ENCODE measurements around the gene HMG20B.
A peak's percentile ranks its signal among the peaks of the same experiment; 100 is the strongest.

Gene HMG20B

DNA sequence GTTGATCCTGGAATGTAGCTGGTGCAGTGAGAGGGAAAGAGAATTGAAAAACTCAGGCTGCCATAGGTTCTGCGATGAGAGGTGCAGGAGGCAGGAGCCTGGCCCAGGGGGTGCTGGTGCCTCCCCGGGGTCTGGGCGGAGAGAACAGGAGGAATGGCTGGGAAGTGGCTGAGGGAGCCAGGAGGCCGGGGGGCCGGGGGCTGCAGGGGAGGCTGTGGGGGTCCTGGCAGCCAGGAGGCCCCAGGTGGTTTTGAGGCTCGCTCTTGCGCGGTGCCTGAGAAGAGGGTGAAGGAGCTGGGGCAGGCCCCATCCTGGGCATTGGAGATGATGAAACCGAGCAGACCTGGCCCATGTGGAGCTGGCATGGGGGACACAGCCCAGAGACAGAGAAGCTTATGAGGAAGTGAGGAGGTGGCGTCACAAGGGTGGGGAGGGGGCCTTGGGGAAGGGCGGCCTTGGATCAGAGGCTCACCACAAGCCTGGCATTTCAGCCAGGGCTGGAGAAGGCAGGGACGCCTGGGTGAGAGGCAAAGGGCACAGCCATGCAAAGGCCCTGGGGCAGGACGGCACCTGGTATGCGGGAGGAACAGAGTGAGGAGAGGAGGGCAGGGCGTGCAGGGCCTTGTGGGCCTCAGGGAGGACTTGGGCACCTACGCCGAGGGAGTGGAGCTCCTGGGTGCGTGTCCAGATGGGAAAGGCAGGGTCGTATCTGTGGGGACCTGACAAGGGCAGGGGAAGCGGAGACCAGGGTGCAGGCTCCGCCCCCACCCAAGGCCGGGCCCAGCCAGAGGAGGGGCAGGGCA is 35.1 kb upstream of the HMG20B start:
- DNase-seq (ENCODE audit: low read depth), result no peak

DNA sequence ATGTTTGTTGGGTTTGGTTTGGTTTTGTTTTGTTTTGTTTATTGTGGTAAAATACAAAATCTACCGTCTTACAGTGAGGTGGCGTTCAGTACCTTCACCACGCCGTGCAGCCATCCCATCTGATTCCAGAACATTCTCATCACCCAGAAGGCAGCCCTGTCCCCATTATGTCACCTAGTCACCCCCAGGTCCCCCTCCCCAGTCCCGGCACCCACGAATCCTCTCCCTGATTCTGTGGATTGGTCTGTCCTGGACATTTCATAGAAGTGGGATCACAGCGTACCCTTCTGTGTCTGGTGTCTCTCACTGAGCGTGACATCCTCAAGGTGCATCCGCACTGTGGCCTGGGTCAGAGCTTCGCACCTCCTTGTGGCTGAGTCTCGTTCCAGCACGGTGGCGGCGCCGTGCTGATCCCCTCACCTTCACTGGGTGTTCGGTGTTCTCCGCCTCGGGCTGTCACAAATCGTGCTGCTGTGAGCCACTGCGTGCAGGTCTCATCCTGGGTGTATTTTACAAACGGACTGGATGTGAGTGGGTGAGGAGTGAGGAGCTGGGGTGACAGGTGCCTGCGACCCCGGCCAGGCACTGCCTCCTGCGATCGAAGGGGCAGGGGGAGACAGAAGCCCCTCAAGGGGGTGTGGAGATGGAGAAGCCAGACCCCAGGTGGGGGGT is 34.4 kb upstream of the HMG20B start:
- DNase-seq (ENCODE audit: low read depth), result no peak

DNA sequence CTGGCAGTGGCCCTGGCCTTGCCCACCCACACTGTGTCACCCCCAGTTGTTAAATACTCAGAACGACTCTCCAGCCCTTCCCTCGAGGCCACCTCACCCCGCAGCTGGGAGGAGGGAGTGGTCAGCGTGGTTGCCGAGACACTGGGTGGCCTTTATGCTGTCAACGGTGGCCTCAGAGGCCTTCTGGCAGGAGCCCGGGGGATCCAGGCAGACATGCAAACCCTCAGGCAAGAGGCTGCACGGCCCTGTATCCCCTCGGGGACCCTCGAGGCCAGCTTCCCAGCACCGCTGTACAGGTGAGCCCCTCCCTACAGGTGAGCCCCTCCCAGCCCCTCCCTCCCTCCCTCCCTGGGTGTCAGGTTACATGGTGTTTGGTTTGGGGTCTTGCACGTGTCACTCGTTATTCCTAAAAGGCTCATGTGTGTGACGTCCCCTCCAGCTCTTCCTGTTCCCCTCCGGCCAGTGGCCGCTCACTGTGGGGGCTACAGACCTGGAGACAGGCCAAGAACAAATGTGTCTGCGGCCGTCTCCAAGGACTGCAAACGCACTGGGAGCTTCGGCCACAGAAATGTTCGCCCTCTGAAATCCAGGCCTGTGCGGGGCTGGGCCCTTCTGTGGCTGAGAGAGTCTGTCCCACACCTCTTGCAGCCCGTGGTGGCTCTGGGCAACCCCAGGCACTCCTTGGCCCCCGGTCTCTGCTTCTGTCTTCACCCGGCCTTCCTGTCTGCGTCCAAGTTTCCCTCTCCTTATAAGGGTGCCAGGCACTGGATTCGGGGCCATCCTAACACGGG is 33.6 kb upstream of the HMG20B start, which contains the start of gene TEKTIP1:
TEKTIP1 (plus strand) TSS at position 210 of the 791 bp plus-strand sequence; CDS start at position 214, 4 bp downstream.
- DNase-seq (ENCODE audit: low read depth), result no peak

DNA sequence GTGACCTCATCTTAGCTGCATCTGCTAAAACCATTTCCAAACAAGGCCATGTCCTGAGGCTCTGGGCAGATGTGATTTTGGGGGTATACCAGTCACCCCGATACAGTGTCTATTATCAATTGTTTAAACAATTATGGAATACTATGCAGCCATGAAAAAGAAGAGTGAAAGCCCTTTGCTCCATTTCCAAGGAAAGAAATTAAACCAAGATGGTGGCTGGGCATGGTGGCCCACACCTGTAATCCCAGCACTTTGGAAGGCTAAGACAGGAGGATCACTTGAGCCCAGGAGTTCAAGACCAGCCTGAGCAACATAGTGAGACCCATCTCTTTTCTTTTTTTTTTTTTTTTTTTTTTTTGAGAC is 33.0 kb upstream of the HMG20B start:
- DNase-seq (ENCODE audit: low read depth), result no peak

DNA sequence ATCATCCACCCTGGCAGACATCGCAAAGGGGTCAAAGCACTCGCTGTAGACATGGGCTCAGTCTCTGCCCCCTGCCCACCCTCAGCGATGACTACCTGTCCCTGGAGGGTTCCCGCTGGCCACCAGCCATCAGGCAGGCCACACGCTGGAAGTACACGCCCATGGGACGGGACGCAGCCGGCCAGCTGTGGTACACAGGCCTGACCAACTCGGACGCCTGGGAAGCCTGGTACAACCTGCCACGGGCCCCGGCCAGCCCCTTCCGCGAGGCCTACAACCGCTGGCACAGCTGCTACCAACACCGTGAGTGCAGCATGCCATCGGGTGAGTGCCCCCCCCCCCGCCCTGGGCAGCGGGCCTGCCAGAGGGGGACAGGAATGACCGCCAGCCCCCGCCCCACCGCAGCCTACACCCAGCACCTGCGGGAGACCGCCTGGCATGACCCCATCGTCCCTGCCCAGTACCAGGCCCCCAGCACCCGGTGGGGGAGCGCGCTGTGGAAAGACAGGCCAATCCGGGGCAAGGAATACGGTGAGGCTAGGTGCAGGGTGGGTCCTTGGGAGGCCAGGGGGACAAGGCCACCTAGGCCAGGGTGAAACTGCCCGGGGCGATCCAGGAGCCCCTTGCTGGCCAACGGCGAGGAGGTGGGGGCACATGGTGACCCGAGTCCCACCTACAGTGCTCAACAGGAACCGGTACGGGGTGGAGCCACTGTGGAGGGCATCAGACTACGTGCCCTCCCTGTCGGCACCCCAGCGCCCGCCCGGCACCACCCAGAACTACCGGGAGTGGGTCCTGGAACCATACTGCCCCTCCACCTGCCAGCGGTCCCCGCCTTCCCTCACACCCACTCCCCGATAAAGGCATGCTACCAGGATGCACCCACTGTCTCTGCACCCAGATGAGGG is 29.3 kb upstream of the HMG20B start:
- no peak for DNase-seq (ENCODE audit: low read depth)

DNA sequence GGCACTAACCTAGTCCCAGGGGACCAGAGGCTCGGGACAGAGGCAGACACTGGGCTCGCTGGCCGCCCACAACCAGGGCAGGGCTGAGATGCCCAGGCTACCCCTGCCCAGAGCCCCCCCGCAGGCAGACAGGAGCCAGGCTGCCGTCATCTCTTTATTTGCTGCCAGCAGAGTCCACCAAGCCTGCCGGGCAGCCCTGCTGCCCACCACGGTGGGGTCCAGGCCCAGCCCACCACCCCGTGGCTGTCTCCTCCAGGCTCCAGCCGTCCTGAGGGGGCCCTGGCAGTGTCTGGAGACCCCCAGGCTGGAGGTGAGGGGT is 28.7 kb upstream of the HMG20B start:
- DNase-seq (ENCODE audit: low read depth), result no peak

DNA sequence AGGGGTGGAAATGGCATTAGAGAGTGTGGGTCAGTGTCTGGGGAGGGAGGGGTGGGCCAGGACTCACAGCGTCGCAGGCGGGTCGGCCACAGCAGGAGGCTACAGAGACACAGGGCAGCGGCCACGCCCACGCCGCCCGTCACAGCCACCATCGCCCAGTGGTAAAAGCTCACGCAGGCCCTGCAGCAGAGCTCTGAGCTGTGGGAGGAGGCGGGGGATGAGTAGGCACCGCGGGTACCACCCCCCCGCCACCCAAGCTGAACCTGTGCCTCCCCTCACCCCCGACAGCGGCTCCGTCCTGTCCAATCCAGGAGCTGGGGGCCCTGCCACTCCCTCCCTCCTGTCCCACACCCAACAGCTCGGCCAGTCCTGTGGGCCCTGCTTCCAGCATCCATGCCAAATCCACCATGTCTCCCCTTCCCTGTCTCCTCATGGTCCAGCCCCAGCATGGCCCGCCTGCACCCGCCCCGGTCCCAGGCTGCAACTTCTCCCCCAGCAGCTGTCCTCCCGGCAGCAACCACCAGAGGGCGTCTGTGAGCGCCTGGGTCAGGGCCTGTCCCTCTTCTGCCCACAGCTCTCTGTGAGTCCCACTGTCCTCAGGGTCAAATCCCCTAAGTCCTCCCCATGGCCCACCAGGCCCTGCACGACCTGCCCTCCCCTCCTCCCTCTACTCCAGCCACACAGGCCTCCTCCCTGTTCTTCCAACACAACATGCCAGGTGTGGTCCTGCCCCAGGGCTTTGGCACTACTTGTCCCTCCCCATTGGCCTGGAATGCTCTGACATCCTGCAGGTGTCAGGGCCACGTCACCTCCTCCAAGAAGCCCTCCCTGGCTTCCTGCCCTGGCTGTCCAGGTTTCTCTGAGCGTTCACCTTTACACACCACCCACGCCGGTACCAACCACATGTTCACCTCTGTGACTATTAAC is 27.7 kb upstream of the HMG20B start:
- peak; percentile 66 for DNase-seq (ENCODE audit: low read depth)

DNA sequence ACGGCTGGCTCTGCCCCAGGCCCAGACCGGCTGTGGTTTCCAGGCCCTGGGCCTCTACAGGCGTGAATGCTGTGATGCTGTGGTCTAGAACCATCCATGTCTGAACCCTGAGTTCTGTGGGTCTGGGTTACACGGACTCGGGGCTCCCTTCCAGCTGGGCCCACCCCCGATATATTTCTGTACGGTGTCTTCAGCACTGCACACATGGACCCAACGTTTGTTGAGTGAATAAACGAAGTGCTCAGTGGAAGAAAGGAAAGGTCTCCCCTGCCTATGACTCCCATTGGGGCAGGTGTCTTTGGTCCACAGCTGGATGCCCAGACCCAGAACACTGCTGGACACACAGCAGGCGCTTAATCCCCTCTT is 27.1 kb upstream of the HMG20B start:
- no peak for DNase-seq (ENCODE audit: low read depth)

DNA sequence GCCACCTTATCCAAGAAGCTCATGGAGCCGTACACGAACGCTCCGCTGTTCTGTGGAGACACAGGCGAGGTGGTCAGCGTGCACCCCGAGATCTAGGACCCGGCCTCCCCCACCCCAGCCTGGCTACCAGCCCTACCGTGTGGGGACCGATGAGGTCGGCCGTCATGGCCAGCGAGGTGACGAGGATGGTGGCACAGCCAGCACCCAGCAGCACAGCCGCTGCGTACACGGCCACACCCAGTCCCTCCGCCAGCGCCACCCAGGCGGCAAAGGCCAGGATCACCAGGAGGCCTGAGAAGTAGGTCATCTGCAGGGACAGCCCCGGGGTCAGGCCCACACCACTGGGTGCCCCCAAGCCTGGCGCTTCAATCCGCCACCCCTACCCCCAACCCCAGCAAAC is 26.6 kb upstream of the HMG20B start:
- DNase-seq (ENCODE audit: low read depth), result no peak

DNA sequence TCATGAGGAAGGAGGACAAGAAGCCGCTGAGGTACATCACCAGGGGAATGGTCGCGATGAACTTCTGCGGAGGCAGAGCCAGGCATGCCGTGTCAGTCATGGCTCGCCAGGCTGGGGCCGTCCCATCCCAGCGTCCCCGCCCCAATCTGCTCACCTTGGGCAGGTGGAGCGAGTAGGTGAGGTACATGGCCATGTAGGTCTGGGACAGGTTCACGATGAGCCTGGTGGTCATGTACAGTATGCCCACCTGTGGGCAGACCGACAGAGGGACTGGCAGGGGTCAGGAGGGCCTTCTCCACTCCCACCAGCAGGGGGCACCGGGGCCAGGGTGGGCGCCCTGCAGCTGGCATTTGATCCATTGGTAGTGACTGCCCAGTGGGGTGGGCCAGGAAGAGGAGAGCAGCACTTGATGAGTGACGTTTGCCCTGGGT is 25.4 kb upstream of the HMG20B start:
- no peak for DNase-seq (ENCODE audit: low read depth)

DNA sequence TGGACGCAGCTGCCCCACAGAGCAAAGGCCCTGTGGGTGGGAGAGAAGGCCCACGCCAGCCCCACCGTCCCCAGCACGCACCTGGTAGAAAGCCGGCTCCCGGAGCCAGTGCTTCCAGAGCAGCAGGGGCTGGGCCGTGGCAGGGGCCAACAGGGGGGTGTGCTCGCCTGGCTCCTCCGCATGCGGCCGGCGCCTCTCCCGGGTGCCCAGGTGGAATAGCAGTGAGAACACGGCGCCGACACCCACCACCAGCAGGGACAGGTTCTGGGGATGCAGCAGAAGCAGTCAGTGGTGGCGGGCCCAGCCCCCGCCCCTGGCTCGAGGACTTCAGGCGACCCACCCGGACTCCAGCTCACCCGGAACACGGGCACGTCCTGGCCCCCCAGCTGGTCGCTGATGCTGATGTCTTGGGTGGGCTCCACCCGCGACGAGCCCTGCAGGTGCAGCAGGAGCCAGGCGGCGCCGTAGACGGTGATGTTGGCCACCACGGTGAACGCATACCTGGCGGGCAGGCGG is 24.9 kb upstream of the HMG20B start:
- no peak for DNase-seq (ENCODE audit: low read depth)

DNA sequence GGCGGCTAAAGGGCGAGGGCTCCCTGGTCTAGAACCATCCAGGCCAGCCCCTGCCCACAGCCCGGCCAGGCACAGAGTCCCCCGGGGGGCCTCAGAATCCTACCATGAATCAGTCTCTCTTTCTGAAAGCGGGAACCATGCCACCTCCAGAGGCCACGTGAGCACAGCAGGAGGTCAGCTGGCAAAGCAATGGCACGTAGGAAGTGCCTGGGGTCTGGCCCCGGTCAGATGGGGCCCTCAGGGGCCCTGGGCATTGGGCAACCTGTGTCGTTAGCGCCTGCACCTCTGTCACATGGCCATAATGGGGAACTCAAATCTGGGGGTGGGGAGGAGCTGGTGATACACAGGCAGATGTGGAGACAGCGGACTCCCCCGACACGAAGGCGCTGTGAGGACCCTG is 24.1 kb upstream of the HMG20B start:
- DNase-seq (ENCODE audit: low read depth), result no peak

DNA sequence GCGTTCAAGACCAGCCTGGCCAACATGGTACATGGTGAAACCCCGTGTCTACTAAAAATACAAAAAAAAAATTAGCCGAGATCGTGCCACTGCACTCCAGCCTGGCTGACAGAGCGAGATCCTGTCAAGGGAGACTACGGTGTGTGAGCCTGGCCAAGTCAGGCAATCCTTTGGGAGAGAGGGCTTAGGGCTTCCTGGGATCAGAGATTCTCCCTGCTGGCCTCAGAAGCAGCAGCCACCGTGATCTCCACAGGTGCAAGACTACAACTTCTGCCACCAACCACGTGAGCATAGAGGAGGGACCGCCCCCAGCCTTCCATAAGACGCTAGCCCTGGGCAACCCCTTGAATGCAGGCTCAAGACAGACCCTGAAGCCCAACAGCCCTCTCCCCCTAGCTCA is 22.9 kb upstream of the HMG20B start:
- DNase-seq (ENCODE audit: low read depth), result no peak

DNA sequence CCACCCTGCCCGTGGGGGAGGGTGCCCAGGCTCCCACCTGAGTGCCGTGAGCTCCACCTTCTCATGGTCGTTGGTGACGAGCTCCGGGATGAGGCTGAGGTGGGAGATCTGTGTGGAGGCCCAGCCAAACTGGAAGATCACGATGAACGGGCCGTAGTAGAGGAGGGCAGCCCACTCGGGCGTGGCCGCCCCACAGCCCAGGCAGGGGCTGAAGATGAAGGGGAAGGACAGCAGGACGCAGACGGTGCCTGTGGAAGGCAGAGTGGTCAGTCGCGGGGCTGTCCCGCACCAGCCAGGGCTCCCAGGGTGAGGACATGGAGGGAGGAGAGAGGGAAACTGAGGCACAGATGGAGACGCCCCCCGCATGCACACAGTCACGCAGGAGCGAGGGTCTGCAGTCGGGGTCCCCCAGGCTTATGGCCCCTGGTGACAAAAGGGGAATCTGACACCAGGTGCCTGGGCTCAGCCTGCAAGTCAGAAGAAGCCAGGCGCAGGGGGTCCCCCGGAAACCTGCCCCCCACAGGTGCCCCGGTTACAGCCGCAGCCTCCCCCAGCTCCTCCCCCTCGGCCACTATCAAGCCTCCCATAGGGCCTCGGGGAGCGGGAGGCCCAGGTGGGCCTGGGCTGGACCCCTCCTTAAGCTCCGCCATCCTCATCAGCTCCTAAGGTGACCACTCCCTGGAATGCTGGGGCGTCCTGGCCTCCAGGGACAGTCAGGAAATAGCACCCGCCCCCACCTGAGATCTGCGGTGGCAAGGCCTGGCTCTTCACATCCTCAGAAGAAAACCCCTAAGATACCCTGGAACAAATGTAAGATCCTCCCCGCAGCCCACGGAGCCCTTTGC is 21.6 kb upstream of the HMG20B start:
- DNase-seq (ENCODE audit: low read depth), result no peak

DNA sequence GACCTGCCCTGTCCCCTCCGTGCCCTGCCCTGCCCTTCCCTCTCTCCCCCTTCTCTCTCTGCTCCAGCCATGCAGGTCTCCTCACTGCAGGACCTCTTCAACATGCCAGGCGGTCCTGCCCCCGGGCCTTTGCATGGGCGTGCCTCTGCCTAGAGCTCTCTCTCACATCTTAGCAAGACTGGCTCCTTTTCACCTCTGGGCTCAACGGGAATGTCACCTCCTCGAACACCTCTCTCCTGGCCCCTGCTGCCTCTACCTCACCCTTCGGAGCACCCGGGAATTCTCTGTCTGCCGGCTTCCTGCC is 21.0 kb upstream of the HMG20B start:
- DNase-seq (ENCODE audit: low read depth), result no peak

DNA sequence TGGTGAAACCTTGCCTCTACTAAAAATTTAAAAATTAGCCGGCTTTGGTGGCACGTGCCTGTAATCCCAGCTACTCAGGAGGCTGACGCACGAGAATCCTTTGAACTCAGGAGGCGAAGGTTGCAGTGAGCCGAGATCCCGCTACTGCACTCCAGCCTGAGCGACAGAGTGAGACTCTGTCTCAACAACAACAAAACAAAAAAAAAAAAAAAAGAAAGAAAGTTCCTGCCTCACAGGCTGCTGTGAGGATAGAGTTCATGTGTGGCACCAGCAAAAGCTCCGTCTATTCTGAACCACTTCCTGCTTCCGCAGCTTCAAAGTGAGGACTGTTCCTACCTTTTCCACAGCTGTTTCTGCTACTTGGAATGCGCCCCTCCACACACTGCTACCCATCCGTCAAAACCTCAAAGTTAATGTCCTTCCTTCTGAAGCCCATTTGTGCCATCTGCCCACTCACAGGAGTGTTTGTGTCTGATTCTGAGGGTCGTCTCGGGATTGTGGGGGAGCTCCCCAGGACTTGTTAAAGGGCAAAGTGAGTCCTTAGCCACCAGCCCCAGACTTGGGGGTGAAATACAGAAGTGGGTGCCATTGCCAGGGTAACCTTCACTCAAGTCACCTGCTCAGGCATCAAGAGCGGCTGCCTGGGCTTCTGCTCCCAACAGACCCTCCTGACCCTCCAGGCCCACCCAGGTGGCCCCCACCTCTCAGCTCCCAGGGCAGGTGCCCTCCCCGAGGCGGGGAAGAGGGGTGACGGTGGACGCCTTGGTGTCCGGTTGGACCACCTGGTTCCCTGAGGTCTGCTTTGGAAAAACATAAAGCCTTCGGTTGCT is 18.3 kb upstream of the HMG20B start:
- DNase-seq (ENCODE audit: low read depth), result no peak

DNA sequence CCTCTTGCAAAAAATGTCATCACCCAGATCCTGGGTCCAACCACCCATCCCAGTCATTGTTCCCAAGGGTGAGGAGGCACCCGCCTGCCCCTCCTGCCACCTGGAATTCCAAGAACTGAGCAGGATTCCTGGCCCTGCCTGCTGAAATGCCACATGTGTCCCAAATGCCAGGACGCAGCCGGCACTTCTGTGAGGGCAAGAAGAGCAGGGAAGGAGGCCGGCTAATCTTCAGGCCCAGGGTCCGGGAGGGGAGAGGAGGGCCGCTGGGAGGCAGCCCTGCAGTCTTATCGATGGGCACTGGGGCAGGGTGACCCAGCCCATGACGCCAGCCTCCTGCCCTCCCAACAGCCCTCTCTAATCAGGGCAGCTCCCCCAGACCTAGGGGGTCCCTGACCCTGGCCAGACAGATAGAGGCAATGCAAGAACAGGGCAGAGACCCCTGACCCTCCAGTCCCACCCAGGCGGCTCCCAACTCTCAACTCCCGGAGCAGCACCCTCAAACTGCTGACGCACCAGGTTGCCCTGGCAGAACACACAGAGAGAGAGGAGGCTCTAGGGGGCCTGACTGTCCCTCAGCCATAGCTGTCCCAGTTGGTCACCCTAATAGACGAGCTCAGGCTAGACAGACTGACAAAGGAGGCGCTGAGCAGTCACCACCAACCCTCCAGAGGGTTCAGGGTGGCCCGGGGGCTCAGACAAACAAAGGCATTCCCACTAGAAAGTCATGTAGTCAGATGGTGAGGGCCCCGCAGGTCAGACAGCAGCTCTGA is 16.9 kb upstream of the HMG20B start:
- no peak for DNase-seq (ENCODE audit: low read depth)

DNA sequence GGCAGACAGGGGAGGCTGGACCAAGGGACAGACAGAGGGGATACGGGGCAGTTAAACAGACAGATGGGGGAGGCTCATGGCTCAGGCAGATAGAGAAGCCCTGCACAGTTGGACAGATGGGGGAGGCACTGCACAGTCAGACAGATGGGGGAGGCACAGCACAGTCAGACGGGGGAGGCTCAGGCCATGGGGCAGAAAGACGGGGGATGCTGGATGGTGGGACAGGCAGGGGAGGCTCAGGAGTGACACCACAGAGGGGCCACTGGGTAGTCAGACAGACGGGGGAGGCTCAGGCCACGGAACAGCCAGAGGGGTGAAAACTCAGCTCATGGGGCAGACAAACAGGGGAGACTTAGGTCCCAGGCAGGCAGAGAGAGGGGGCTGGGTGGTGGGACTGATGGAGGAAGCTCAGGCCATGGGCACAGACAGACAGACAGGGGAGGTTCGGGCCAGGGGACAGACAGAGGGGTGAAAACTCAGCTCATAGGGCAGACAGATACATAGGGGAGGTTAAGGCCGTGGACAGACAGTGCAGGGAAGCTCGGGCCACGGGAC is 16.2 kb upstream of the HMG20B start:
- DNase-seq (ENCODE audit: low read depth), result no peak

Measured in stimulated activated CD8-positive, alpha-beta memory T cell treated with anti-CD3 and anti-CD28 coated beads, Interleukin-12 subunit alpha, Interleukin-12 subunit beta, amount 100 ng/mL, for 1 hour (primary cell).